Neural cell (in vitro differentiated cells): Measurements from ENCODE around the gene SIX1. TPM values are rescaled to one million over a fixed set of nuclear protein-coding genes. Genes with fewer than 3 reads are reported as not detected.

Source experiments
- H2AFZ ChIP-seq: fragments of 200-600, 300-800 bp; sonication (generic), shearing (Covaris generic); 2 replicates; pipeline ENCODE4 v1.6.0; 2014; ENCODE audit warnings: low read depth, mild to moderate bottlenecking, antibody characterized with exemption, low read length, moderate library complexity
- H3F3A ChIP-seq: fragments of 200-600 bp; shearing (Covaris generic); 2 replicates; pipeline ENCODE4 v1.6.1; 2016; ENCODE audit warnings: mild to moderate bottlenecking, moderate library complexity, mixed read lengths, antibody characterized with exemption, low read length; ENCODE audit not compliant: insufficient read depth, poor library complexity, severe bottlenecking
- H3K27ac ChIP-seq: fragments of 200-600, 300-800 bp; sonication (generic), shearing (Covaris generic); 2 replicates; pipeline ENCODE4 v1.5.1; 2014; ENCODE audit warnings: mild to moderate bottlenecking, low read length, moderate library complexity
- H3K27me3 ChIP-seq: fragments of 300-800, 200-600 bp; sonication (generic), shearing (Covaris generic); 2 replicates; pipeline ENCODE4 v1.6.0; 2014; ENCODE audit warnings: mild to moderate bottlenecking, low read depth, low read length, moderate library complexity; ENCODE audit not compliant: insufficient read depth
- H3K36me3 ChIP-seq: fragments of 300-800, 200-600 bp; sonication (generic), shearing (Covaris generic); 2 replicates; pipeline ENCODE4 v1.5.1; 2014; ENCODE audit warnings: mild to moderate bottlenecking, antibody characterized with exemption, low read length, moderate library complexity; ENCODE audit not compliant: insufficient read depth
- H3K4me2 ChIP-seq: fragments of 300-800, 200-600 bp; sonication (generic), shearing (Covaris generic); 2 replicates; pipeline ENCODE4 v1.6.0; 2014; ENCODE audit warnings: mild to moderate bottlenecking, low read length
- H3K4me3 ChIP-seq: fragments of 300-800, 200-600 bp; sonication (generic), shearing (Covaris generic); 2 replicates; pipeline ENCODE4 v1.5.1; 2014; ENCODE audit warnings: mild to moderate bottlenecking, low read length, moderate library complexity
- H3K79me2 ChIP-seq: fragments of 200-600 bp; shearing (Covaris generic); replicated peaks from 2 replicates; pipeline ENCODE4 v1.6.0; 2014; ENCODE audit warnings: mild to moderate bottlenecking, low read length, moderate library complexity; ENCODE audit not compliant: insufficient read depth
- H3K9ac ChIP-seq: fragments of 300-800, 200-600 bp; sonication (generic), shearing (Covaris generic); 2 replicates; pipeline ENCODE4 v1.6.1; 2016; ENCODE audit warnings: mild to moderate bottlenecking, low read length, mixed read lengths
- H3K9me2 ChIP-seq: fragments of 200-600 bp; shearing (Covaris generic); 2 replicates; pipeline ENCODE4 v1.6.1; 2016; ENCODE audit warnings: mild to moderate bottlenecking, low read length, mixed read lengths; ENCODE audit not compliant: insufficient read depth
- H3K9me3 ChIP-seq: fragments of 200-600, 300-800 bp; sonication (generic), shearing (Covaris generic); 2 replicates; pipeline ENCODE4 v1.6.1; 2016; ENCODE audit warnings: mild to moderate bottlenecking, mixed run types, low read length, moderate library complexity, mixed read lengths
- H4K20me1 ChIP-seq: fragments of 200-600 bp; shearing (Covaris generic); 2 replicates; pipeline ENCODE4 v1.6.1; 2016; ENCODE audit warnings: mild to moderate bottlenecking, mixed run types; ENCODE audit not compliant: insufficient read depth
- EP300 ChIP-seq: fragments of 450-650 bp; conservative IDR thresholded peaks from 2 replicates; pipeline ENCODE4 v1.6.1; 2014; ENCODE audit warnings: antibody characterized with exemption, mild to moderate bottlenecking, moderate library complexity; ENCODE audit not compliant: poor library complexity, severe bottlenecking
- EZH2 ChIP-seq: fragments of 200-600, 300-800 bp; shearing (Covaris generic), sonication (generic); IDR thresholded peaks from 2 replicates; pipeline ENCODE4 v1.6.1; 2014; ENCODE audit warnings: antibody characterized with exemption, low read length, borderline replicate concordance, mild to moderate bottlenecking; ENCODE audit not compliant: insufficient read depth, poor library complexity, severe bottlenecking
- MXI1 ChIP-seq: fragments of 450-650 bp; conservative IDR thresholded peaks from 2 replicates; pipeline ENCODE4 v1.6.1; 2014; ENCODE audit warnings: antibody characterized with exemption, mild to moderate bottlenecking; ENCODE audit not compliant: poor library complexity, severe bottlenecking
- POLR2AphosphoS5 ChIP-seq: IDR thresholded peaks from 2 replicates; pipeline ENCODE4 v1.6.1; 2012
- RAD21 ChIP-seq: fragments of 450-650 bp; conservative IDR thresholded peaks from 2 replicates; pipeline ENCODE4 v1.6.1; 2014; ENCODE audit warnings: antibody characterized with exemption, mild to moderate bottlenecking, moderate library complexity
- SMC3 ChIP-seq: fragments of 450-650 bp; conservative IDR thresholded peaks from 2 replicates; pipeline ENCODE4 v1.6.1; 2014; ENCODE audit warnings: antibody characterized with exemption, mild to moderate bottlenecking, moderate library complexity; ENCODE audit not compliant: poor library complexity
- TAF1 ChIP-seq: IDR thresholded peaks from 2 replicates; pipeline ENCODE4 v1.6.1; 2012; ENCODE audit warnings: low read depth
- polyA plus RNA-seq: library from polyadenylated mRNA; depleted of rRNA; stranded (reverse); fragments of >200 nt; gene quantifications from 2 replicates; pipeline ENCODE4 v1.2.3, GENCODE V29; 2014
- TF ChIP-seq, protein P1 (sequence below): IDR thresholded peaks from 2 replicates; pipeline ENCODE4 v1.6.1; 2012; ENCODE audit warnings: borderline replicate concordance
- TF ChIP-seq, protein P2 (sequence below): fragments of 450-650 bp; IDR thresholded peaks from 2 replicates; pipeline ENCODE4 v1.5.1; 2014; ENCODE audit warnings: antibody characterized with exemption, mild to moderate bottlenecking, moderate library complexity; ENCODE audit not compliant: poor library complexity, severe bottlenecking

The SIX1 gene
- polyA plus RNA-seq, 1 donor from 2014 or later: not detected

DNA sequence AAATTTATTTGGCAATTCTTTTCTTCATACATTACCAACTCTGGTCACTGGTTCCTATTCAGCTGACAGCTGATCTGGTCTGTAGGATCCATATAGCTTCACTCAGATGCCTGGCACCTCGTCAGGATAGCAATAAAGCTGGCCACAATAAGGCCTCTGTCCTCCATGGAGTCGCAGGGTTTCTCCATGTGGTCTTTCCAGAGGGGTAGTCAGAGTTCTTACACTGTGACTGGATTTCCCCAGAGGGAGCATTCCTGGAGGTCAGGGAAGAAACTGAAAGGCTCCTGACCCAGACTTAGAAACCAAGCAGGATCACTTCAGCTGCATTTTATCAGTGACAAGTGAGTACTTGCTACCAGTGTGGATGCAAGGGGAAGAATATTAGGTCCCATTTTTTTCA, 34.9 kb upstream of the SIX1 start:
- Histone ChIP-seq H4K20me1 (no peaks in the 10 kb centered on the region), H3K27me3 (no peaks in the 10 kb centered on the region), H3K36me3 (no peaks in the 10 kb centered on the region), H3K4me2 (no peak overlapping the region), H2AFZ (no peak overlapping the region), H3K4me3 (no peak overlapping the region), H3K9me2 (no peaks in the 10 kb centered on the region), H3K9me3 (no peaks in the 10 kb centered on the region), H3K79me2 (no peaks in the 10 kb centered on the region), H3K9ac (no peak overlapping the region), H3K27ac (no peak overlapping the region), H3F3A (no peaks in the 10 kb centered on the region)
- TF ChIP-seq RAD21: no peak

DNA sequence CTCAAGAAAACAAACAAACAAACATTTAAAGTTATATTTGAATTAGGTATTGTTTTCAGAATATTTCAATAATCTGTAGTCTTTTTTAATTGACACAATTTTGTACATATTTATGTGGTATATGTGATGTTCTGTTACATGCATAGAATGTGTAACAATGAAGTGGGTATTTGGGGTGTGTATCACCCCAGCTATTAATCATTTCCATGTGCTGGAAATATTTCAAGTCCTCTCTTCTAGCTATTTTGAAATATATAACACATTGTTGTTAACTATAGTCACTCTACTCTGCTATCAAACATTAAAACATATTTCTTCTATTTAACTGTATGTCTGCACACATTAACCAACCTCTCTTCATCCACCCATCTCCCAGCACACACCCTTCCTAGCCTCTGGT, 32.0 kb upstream of the SIX1 start:
- Histone ChIP-seq H3K27me3 (no peaks in the 10 kb centered on the region), H3K9me2 (no peaks in the 10 kb centered on the region), H3K4me2 (no peak overlapping the region), H3K9ac (no peak overlapping the region), H3K79me2 (no peaks in the 10 kb centered on the region), H3K9me3 (no peaks in the 10 kb centered on the region), H2AFZ (no peak overlapping the region), H4K20me1 (no peaks in the 10 kb centered on the region), H3K4me3 (no peak overlapping the region), H3K36me3 (no peaks in the 10 kb centered on the region), H3K27ac (no peak overlapping the region), H3F3A (no peaks in the 10 kb centered on the region)
- no peak for TF ChIP-seq RAD21
- no peak for TF ChIP-seq TAF1
- no peak for TF ChIP-seq SMC3
- TF ChIP-seq, protein P1, sequence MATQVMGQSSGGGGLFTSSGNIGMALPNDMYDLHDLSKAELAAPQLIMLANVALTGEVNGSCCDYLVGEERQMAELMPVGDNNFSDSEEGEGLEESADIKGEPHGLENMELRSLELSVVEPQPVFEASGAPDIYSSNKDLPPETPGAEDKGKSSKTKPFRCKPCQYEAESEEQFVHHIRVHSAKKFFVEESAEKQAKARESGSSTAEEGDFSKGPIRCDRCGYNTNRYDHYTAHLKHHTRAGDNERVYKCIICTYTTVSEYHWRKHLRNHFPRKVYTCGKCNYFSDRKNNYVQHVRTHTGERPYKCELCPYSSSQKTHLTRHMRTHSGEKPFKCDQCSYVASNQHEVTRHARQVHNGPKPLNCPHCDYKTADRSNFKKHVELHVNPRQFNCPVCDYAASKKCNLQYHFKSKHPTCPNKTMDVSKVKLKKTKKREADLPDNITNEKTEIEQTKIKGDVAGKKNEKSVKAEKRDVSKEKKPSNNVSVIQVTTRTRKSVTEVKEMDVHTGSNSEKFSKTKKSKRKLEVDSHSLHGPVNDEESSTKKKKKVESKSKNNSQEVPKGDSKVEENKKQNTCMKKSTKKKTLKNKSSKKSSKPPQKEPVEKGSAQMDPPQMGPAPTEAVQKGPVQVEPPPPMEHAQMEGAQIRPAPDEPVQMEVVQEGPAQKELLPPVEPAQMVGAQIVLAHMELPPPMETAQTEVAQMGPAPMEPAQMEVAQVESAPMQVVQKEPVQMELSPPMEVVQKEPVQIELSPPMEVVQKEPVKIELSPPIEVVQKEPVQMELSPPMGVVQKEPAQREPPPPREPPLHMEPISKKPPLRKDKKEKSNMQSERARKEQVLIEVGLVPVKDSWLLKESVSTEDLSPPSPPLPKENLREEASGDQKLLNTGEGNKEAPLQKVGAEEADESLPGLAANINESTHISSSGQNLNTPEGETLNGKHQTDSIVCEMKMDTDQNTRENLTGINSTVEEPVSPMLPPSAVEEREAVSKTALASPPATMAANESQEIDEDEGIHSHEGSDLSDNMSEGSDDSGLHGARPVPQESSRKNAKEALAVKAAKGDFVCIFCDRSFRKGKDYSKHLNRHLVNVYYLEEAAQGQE: no peak
- TF ChIP-seq, protein P2, sequence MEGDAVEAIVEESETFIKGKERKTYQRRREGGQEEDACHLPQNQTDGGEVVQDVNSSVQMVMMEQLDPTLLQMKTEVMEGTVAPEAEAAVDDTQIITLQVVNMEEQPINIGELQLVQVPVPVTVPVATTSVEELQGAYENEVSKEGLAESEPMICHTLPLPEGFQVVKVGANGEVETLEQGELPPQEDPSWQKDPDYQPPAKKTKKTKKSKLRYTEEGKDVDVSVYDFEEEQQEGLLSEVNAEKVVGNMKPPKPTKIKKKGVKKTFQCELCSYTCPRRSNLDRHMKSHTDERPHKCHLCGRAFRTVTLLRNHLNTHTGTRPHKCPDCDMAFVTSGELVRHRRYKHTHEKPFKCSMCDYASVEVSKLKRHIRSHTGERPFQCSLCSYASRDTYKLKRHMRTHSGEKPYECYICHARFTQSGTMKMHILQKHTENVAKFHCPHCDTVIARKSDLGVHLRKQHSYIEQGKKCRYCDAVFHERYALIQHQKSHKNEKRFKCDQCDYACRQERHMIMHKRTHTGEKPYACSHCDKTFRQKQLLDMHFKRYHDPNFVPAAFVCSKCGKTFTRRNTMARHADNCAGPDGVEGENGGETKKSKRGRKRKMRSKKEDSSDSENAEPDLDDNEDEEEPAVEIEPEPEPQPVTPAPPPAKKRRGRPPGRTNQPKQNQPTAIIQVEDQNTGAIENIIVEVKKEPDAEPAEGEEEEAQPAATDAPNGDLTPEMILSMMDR: no peak
- TF ChIP-seq EP300: no peak
- no peak for TF ChIP-seq POLR2AphosphoS5
- TF ChIP-seq EZH2: no peak
- no peak for TF ChIP-seq MXI1

DNA sequence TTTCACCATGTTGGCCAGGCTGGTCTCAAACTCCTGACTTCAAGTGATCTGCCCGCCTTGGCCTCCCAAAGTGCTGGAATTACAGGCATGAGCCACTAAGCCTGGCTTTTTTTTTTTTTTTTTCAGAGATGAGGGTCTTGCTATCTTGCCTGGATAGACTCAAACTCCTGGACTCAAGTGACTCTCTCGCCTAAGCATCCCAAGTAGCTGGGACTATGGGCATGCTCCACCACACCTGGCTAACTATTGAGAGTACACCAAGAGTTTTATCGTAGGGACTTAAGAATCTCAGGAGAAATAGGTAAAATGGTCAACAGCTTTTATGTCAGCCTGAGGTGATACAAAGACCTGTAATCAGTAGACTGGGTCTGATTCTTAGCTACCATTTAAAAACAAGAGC, 31.2 kb upstream of the SIX1 start:
- Histone ChIP-seq H3K9ac (no peak overlapping the region), H3K4me3 (no peak overlapping the region), H3K36me3 (no peaks in the 10 kb centered on the region), H3K79me2 (no peaks in the 10 kb centered on the region), H3K4me2 (no peak overlapping the region), H3K9me2 (no peaks in the 10 kb centered on the region), H2AFZ (no peak overlapping the region), H3K27ac (no peak overlapping the region), H3K27me3 (no peaks in the 10 kb centered on the region), H3F3A (no peaks in the 10 kb centered on the region), H3K9me3 (no peaks in the 10 kb centered on the region), H4K20me1 (no peaks in the 10 kb centered on the region)
- no peak for TF ChIP-seq EZH2
- TF ChIP-seq, protein P1: no peak
- TF ChIP-seq SMC3: no peak
- no peak for TF ChIP-seq EP300
- no peak for TF ChIP-seq MXI1
- no peak for TF ChIP-seq POLR2AphosphoS5
- no peak for TF ChIP-seq RAD21
- TF ChIP-seq TAF1: no peak
- TF ChIP-seq, protein P2: no peak
